CD4-positive, alpha-beta T cell treated with Interleukin-15 for 1 hour (primary cell): ENCODE results near the gene UCMA.
"Not testable (repeated sequence)": the region's sequence is repeated elsewhere in the genome, so short reads cannot be mapped to it uniquely, and the experiment has no call there.

ENCODE experiments used
- DNase-seq: peaks from one replicate; pipeline ENCODE4 v3.0.0-alpha.2; 2020

The UCMA gene

GRCh38 chr10:13234172-13234571 is at the start of gene UCMA:
Gene UCMA (minus strand): TSS chr10:13234374. CDS start chr10:13234258, 116 bp downstream.
- no peak for DNase-seq

- not testable (repeated sequence) for DNase-seq
Measured at GRCh38 chr10:13282348-13282747, 48.2 kb upstream of the UCMA start.

GRCh38 chr10:13276749-13277365 is 42.7 kb upstream of the UCMA start:
- DNase-seq, result no peak

- DNase-seq, result not testable (repeated sequence)
Measured at GRCh38 chr10:13276146-13276545, 42.0 kb upstream of the UCMA start.

- DNase-seq, result no peak
Measured at GRCh38 chr10:13272164-13272571, 38.0 kb upstream of the UCMA start.

- DNase-seq, result peak; percentile 54
Measured at GRCh38 chr10:13271552-13272163, 37.5 kb upstream of the UCMA start.

- no peak for DNase-seq
Measured at GRCh38 chr10:13270877-13271551, 36.8 kb upstream of the UCMA start.

GRCh38 chr10:13268841-13269240 is 34.7 kb upstream of the UCMA start:
- no peak for DNase-seq

GRCh38 chr10:13268310-13268709 is 34.1 kb upstream of the UCMA start:
- no peak for DNase-seq

- no peak for DNase-seq
Measured at GRCh38 chr10:13263591-13263990, 29.4 kb upstream of the UCMA start.

- no peak for DNase-seq
Measured at GRCh38 chr10:13262433-13262832, 28.3 kb upstream of the UCMA start.

GRCh38 chr10:13257621-13258140 is 23.5 kb upstream of the UCMA start:
- DNase-seq, result no peak

- no peak for DNase-seq
Measured at GRCh38 chr10:13256627-13257026, 22.5 kb upstream of the UCMA start.

GRCh38 chr10:13253726-13254125 is 19.6 kb upstream of the UCMA start:
- no peak for DNase-seq

GRCh38 chr10:13247784-13248183 is 13.6 kb upstream of the UCMA start:
- DNase-seq, result no peak

- DNase-seq, result no peak
Measured at GRCh38 chr10:13247246-13247645, 13.1 kb upstream of the UCMA start.

GRCh38 chr10:13242260-13242659 is 8.1 kb upstream of the UCMA start:
- not testable (repeated sequence) for DNase-seq

- no peak for DNase-seq
Measured at GRCh38 chr10:13241613-13242012, 7.4 kb upstream of the UCMA start.

- no peak for DNase-seq
Measured at GRCh38 chr10:13239923-13240322, 5.7 kb upstream of the UCMA start.

- DNase-seq, result no peak
Measured at GRCh38 chr10:13238271-13239077, 4.3 kb upstream of the UCMA start.

- no peak for DNase-seq
Measured at GRCh38 chr10:13236638-13237037, 2.5 kb upstream of the UCMA start.

- not testable (repeated sequence) for DNase-seq
Measured at GRCh38 chr10:13234736-13235135, 562 bp upstream of the UCMA start.

- DNase-seq, result no peak
Measured at GRCh38 chr10:13233358-13233757, 816 bp downstream of the UCMA start.
